ENCODE measurements around the gene KIN. TPM values are rescaled to one million over a fixed set of nuclear protein-coding genes. Genes with fewer than 3 reads are reported as not detected.

The KIN gene
- polyA plus RNA-seq, 1 of the 3 experiments (the other 2 are of a cell fraction) = 3.2 TPM

GRCh38 chr10:7744307-7744706, 43.5 kb downstream of the KIN start:
- TF ChIP-seq JUND (IDR thresholded peaks at IDR 0.05) (no peak), EZH2phosphoT487 (IDR thresholded peaks at IDR 0.05; ENCODE audit: borderline replicate concordance, low read depth) (no peak), USF2 (IDR thresholded peaks at IDR 0.05; ENCODE audit: borderline replicate concordance, low read depth, low read length) (no peak), NRF1 (IDR thresholded peaks at IDR 0.05; ENCODE audit: low read depth, low read length) (no peak), IRF3 (IDR thresholded peaks at IDR 0.05; ENCODE audit: low read depth, low read length) (no peak), CHD2 (IDR thresholded peaks at IDR 0.05; ENCODE audit: low read length, partially characterized antibody) (no peak), RXRA (IDR thresholded peaks at IDR 0.05; ENCODE audit: borderline replicate concordance, low read depth) (no peak)
- Histone ChIP-seq H3K9me3 (no peaks in the 10 kb centered on the region), H3K4me1 (ENCODE audit: control insufficient read depth in 1 of 2, insufficient read depth in 2 of 2, low read depth in 1 of 2, low read length in 1 of 2) (no peaks in the 10 kb centered on the region), H3K27me3 (ENCODE audit: insufficient read depth) (no peaks in the 10 kb centered on the region), H3K79me2 (ENCODE audit: insufficient read depth) (no peaks in the 10 kb centered on the region), H3F3A (replicated peaks; ENCODE audit: insufficient read depth) (no peaks in the 10 kb centered on the region), H4K20me1 (ENCODE audit: insufficient read depth) (no peaks in the 10 kb centered on the region), H3K9me2 (no peaks in the 10 kb centered on the region), H3K36me3 (replicated peaks in 1 of 2; ENCODE audit: control insufficient read depth in 1 of 2, insufficient read depth in 2 of 2, low read length in 1 of 2) (no peaks in the 10 kb centered on the region), H3K4me3 (ENCODE audit: low read depth in 2 of 2, low read length in 1 of 2) (no peak overlapping the region), H3K4me2 (no peak overlapping the region), H3K27ac (ENCODE audit: low read depth in 2 of 2, low read length in 1 of 2) (no peak overlapping the region), H2AFZ (ENCODE audit: low read depth) (no peak overlapping the region), H3K9ac (no peak overlapping the region)
- ChIA-PET POLR2A (no interaction called here), CTCF (interaction anchor here (0.7 kb wide), 1 partner anchor 17 kb away, joined by 3 read pairs; no protein-coding TSS in a partner anchor)
- DNase-seq = no peak
- 86% methylated on average over 8 of the region's 8 CpGs for WGBS (ENCODE audit: low lambda C conversion rate)

- Histone ChIP-seq H3K4me2 (no peak overlapping the region), H3K27me3 (ENCODE audit: insufficient read depth) (no peaks in the 10 kb centered on the region), H4K20me1 (ENCODE audit: insufficient read depth) (no peaks in the 10 kb centered on the region), H3K4me1 (ENCODE audit: control insufficient read depth in 1 of 2, insufficient read depth in 2 of 2, low read depth in 1 of 2, low read length in 1 of 2) (no peaks in the 10 kb centered on the region), H3K9me3 (no peaks in the 10 kb centered on the region), H3K9ac (no peak overlapping the region), H3K36me3 (replicated peaks in 1 of 2; ENCODE audit: control insufficient read depth in 1 of 2, insufficient read depth in 2 of 2, low read length in 1 of 2) (no peaks in the 10 kb centered on the region), H3K27ac (ENCODE audit: low read depth in 2 of 2, low read length in 1 of 2) (no peak overlapping the region), H3K9me2 (no peaks in the 10 kb centered on the region), H3F3A (replicated peaks; ENCODE audit: insufficient read depth) (no peaks in the 10 kb centered on the region), H3K4me3 (ENCODE audit: low read depth in 2 of 2, low read length in 1 of 2) (no peak overlapping the region), H2AFZ (ENCODE audit: low read depth) (no peak overlapping the region), H3K79me2 (ENCODE audit: insufficient read depth) (no peaks in the 10 kb centered on the region)
- 81% methylated on average over 20 of the region's 20 CpGs for WGBS (ENCODE audit: low lambda C conversion rate)
- CTCF ChIA-PET = no interaction called here
- DNase-seq = no peak
- no peak for TF ChIP-seq RXRA (IDR thresholded peaks at IDR 0.05; ENCODE audit: borderline replicate concordance, low read depth)
- no peak for TF ChIP-seq ELF1 (IDR thresholded peaks at IDR 0.05)
- no peak for TF ChIP-seq EZH2phosphoT487 (IDR thresholded peaks at IDR 0.05; ENCODE audit: borderline replicate concordance, low read depth)
- TF ChIP-seq EP300 (IDR thresholded peaks at IDR 0.05; ENCODE audit: borderline replicate concordance in 1 of 2, low read depth in 1 of 2, low read length in 1 of 2) = no peak
- POLR2A ChIA-PET = no interaction called here
These were observed 49.0 kb downstream of the KIN start for GRCh38 chr10:7738536-7739407.

Measured in SK-N-SH (cell line).